ENCODE measurements around the gene LEPR.

The LEPR gene

GRCh38 chr1:65467536-65467935, 47.1 kb downstream of the LEPR start:
- in situ Hi-C loops (cut with HindIII; ENCODE audit: low sequenced_read_pairs): no loop called here
- TF ChIP-seq CTCF (IDR thresholded peaks at IDR 0.05; ENCODE audit: low read depth, low read length, missing control alignments): no peak
- DNase-seq (ENCODE audit: low read depth): no peak
- no peak overlapping the region for H3K4me3 ChIP-seq (ENCODE audit: low read depth, low read length)

GRCh38 chr1:65469126-65469888, 48.8 kb downstream of the LEPR start:
- no peak overlapping the region for H3K4me3 ChIP-seq (ENCODE audit: low read depth, low read length)
- DNase-seq (ENCODE audit: low read depth): no peak
- in situ Hi-C loops (cut with HindIII; ENCODE audit: low sequenced_read_pairs): no loop called here
- TF ChIP-seq CTCF (IDR thresholded peaks at IDR 0.05; ENCODE audit: low read depth, low read length, missing control alignments): no peak

- in situ Hi-C loops (cut with HindIII; ENCODE audit: low sequenced_read_pairs): no loop called here
- TF ChIP-seq CTCF (IDR thresholded peaks at IDR 0.05; ENCODE audit: low read depth, low read length, missing control alignments): no peak
Measured at GRCh38 chr1:65469889-65470340, 49.4 kb downstream of the LEPR start.

More at GRCh38 chr1:65469889-65470340, 49.4 kb downstream of the LEPR start:
- no peak overlapping the region for H3K4me3 ChIP-seq (ENCODE audit: low read depth, low read length)
- DNase-seq (ENCODE audit: low read depth): peak; percentile 82
